NCI-H345 (cell line): ENCODE data around the gene CHSY3.
"Not testable (repeated sequence)": the region's sequence is repeated elsewhere in the genome, so short reads cannot be mapped to it uniquely, and the experiment has no call there.

Experiments
- DNase-seq: peaks from one replicate; lab custom pipeline; 2025; lab: John Stamatoyannopoulos, UW

CHSY3 gene

GRCh38 chr5:130164966-130165365, 260.7 kb downstream of the CHSY3 start:
- no peak for DNase-seq

GRCh38 chr5:130166839-130167490, 262.7 kb downstream of the CHSY3 start:
- no peak for DNase-seq

- DNase-seq: no peak
Observed at GRCh38 chr5:130168211-130168610, 263.9 kb downstream of the CHSY3 start.

- DNase-seq: no peak
Observed at GRCh38 chr5:130171699-130172098, 267.4 kb downstream of the CHSY3 start.

GRCh38 chr5:130183115-130183514, 278.9 kb downstream of the CHSY3 start:
- DNase-seq: no peak

GRCh38 chr5:130189961-130190360, 285.7 kb downstream of the CHSY3 start:
- no peak for DNase-seq

- DNase-seq: no peak
Observed at GRCh38 chr5:130198927-130199326, 294.7 kb downstream of the CHSY3 start.

- no peak for DNase-seq
Observed at GRCh38 chr5:130206686-130207085, 302.4 kb downstream of the CHSY3 start.

- DNase-seq: no peak
Observed at GRCh38 chr5:130213607-130214006, 309.3 kb downstream of the CHSY3 start.

GRCh38 chr5:130216286-130216685, 312.0 kb downstream of the CHSY3 start:
- no peak for DNase-seq

GRCh38 chr5:130222573-130222972, 318.3 kb downstream of the CHSY3 start:
- no peak for DNase-seq

GRCh38 chr5:130226556-130226955, 322.3 kb downstream of the CHSY3 start:
- DNase-seq: not testable (repeated sequence)

GRCh38 chr5:130227699-130228098, 323.4 kb downstream of the CHSY3 start:
- DNase-seq: no peak

GRCh38 chr5:130231786-130232185, 327.5 kb downstream of the CHSY3 start:
- DNase-seq: no peak

- no peak for DNase-seq
Observed at GRCh38 chr5:130234816-130235215, 330.6 kb downstream of the CHSY3 start.
